Skeletal muscle satellite cell (primary cell): Measurements from ENCODE around the gene HOMER3.
"Not testable (repeated sequence)": the region's sequence is repeated elsewhere in the genome, so short reads cannot be mapped to it uniquely, and the experiment has no call there.

Experiments used
- H3K27me3 ChIP-seq: 2 replicates; pipeline ENCODE4 v1.7.0; 2013; ENCODE audit warnings: low read length; ENCODE audit not compliant: control insufficient read depth, insufficient read depth
- H3K36me3 ChIP-seq: 2 replicates; pipeline ENCODE4 v1.7.0; 2013; ENCODE audit warnings: mild to moderate bottlenecking, control low read depth, low read length; ENCODE audit not compliant: insufficient read depth
- H3K4me1 ChIP-seq: 2 replicates; pipeline ENCODE4 v1.7.0; 2013; ENCODE audit warnings: low read length; ENCODE audit not compliant: control insufficient read depth, insufficient read depth
- H3K4me2 ChIP-seq: 2 replicates; pipeline ENCODE4 v1.7.0; 2013; ENCODE audit warnings: mild to moderate bottlenecking, low read length
- H3K4me3 ChIP-seq: 2 replicates; pipeline ENCODE4 v1.7.0; 2013; ENCODE audit warnings: low read length
- H3K9ac ChIP-seq: 2 replicates; pipeline ENCODE4 v1.7.0; 2013; ENCODE audit warnings: mild to moderate bottlenecking, low read depth, low read length, moderate library complexity
- H3K9me3 ChIP-seq: replicated peaks from 2 replicates; pipeline ENCODE4 v1.7.0; 2013; ENCODE audit warnings: mild to moderate bottlenecking, control low read depth, low read length

Gene HOMER3

DNA sequence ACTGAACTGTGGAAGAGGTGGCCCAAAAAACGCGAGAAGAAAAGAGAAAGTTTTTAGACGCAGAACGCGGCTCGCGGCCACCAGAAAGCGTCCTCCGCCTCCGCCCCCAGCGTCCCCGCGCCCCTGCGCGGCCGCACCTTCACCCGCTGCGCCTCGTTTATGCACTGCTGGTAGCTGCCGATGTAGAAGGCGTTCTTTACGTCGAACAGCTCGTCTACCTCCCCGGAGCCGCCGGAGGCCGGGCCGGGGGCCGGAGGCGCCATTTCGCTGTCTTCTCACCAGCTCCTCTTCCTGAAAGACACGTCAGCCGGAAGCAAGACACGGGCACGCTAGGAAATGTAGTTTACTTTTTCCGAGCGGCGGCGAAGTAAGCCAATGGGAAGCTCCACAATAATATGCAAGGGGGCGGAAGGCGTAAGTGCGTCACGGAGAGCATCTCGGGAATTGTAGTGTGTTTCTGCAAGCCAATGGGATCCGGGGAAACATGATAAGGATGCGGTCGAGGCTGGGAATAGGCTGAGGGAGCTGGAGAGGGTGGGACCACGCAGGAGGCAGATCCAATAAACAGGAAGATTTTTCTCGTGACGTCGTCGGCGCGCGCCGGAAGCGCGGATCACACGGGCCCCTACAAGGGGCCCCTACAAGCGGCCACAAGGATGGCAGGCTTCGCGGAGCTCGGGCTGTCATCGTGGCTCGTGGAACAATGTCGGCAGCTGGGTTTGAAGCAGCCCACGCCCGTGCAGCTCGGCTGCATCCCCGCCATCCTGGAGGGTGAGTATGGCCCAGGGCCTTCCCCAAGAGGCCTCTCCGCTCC lies 21.7 kb downstream of the HOMER3 start, which contains the start of the genes COPE and DDX49:
COPE (minus strand) TSS at position 302 of the 814 bp plus-strand sequence; CDS start at position 263, 39 bp downstream.
DDX49 (plus strand) TSS at position 630 of the 814 bp plus-strand sequence; CDS start at position 657, 27 bp downstream.
- Histone ChIP-seq H3K9ac (peak within 1 kb of the TSS; percentile 96), H3K4me1 (peaks cover 16% of the 10 kb centered on the region), H3K9me3 (no peaks in the 10 kb centered on the region), H3K4me2 (peak within 1 kb of the TSS; percentile 94), H3K27me3 (no peaks in the 10 kb centered on the region), H3K36me3 (peaks cover 32% of the 10 kb centered on the region), H3K4me3 (peak within 1 kb of the TSS; percentile 89)

DNA sequence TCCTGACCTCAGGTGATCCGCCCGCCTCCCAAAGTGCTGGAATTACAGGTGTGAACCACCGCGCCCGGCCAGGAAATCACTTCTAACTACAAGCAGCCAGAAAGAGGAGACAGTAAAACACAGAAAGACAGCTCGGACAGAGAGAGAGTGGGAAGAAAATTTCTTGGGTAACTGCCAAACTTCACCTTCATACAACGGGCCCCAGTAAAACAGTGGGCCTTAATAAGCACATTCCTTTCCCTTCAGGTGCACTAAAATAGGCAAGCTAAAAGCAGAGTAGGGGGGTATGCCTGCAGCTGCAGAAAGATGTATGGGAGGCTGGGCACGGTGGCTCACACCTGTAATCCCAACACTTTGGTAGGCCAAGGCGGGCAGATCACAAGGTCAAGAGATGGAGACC lies 23.4 kb downstream of the HOMER3 start:
- H3K9me3 ChIP-seq, H3K27me3 ChIP-seq, H3K9ac ChIP-seq: not testable (repeated sequence)
- peaks cover 16% of the 10 kb centered on the region for H3K4me1 ChIP-seq
- peaks cover 31% of the 10 kb centered on the region for H3K36me3 ChIP-seq
- peak overlapping the region; percentile 89 for H3K4me3 ChIP-seq
- peak overlapping the region; percentile 92 for H3K4me2 ChIP-seq

GRCh38 chr19:18915639-18916038 lies 25.4 kb downstream of the HOMER3 start:
- Histone ChIP-seq H3K9me3 (no peaks in the 10 kb centered on the region), H3K4me2 (no peak overlapping the region), H3K36me3 (peaks cover 26% of the 10 kb centered on the region), H3K9ac (no peak overlapping the region), H3K27me3 (no peaks in the 10 kb centered on the region), H3K4me1 (peaks cover 15% of the 10 kb centered on the region), H3K4me3 (no peak overlapping the region)

GRCh38 chr19:18913466-18913865 lies 27.6 kb downstream of the HOMER3 start:
- Histone ChIP-seq H3K9ac (no peak overlapping the region), H3K4me3 (no peak overlapping the region), H3K36me3 (peaks cover 39% of the 10 kb centered on the region), H3K27me3 (no peaks in the 10 kb centered on the region), H3K4me1 (peaks cover 10% of the 10 kb centered on the region), H3K4me2 (no peak overlapping the region), H3K9me3 (no peaks in the 10 kb centered on the region)

DNA sequence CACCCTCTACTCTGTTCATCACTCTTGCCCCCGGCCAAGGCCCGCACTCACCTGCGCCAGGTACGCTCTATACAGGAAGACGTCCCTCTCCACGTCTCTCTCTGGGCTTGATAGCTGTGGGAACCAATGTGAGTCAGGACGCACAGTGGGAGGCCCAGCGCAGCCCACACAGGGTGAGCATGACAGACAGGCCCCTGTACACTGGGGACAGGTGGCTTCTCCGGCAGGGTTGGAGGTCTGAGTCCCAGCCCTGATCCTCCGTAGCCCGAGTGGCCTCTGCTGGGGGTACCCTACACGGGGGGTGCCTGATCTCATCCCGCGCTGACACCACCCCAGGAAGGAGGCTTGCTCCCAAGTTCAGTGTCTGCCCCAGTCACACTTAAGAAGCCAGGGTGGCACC lies 28.1 kb downstream of the HOMER3 start:
- Histone ChIP-seq H3K9ac (no peak overlapping the region), H3K27me3 (no peaks in the 10 kb centered on the region), H3K36me3 (peaks cover 43% of the 10 kb centered on the region), H3K4me2 (no peak overlapping the region), H3K4me3 (no peak overlapping the region), H3K9me3 (no peaks in the 10 kb centered on the region), H3K4me1 (peaks cover 6% of the 10 kb centered on the region)

- H3K9ac ChIP-seq: no peak overlapping the region
- peaks cover 52% of the 10 kb centered on the region for H3K36me3 ChIP-seq
- H3K27me3 ChIP-seq: no peaks in the 10 kb centered on the region
- H3K4me2 ChIP-seq: no peak overlapping the region
- no peaks in the 10 kb centered on the region for H3K9me3 ChIP-seq
- H3K4me1 ChIP-seq: no peaks in the 10 kb centered on the region
- no peak overlapping the region for H3K4me3 ChIP-seq
These were observed 30.1 kb downstream of the HOMER3 start for GRCh38 chr19:18910801-18911436.

GRCh38 chr19:18910010-18910409 lies 31.0 kb downstream of the HOMER3 start:
- H3K36me3 ChIP-seq: peaks cover 50% of the 10 kb centered on the region
- no peak overlapping the region for H3K4me2 ChIP-seq
- no peaks in the 10 kb centered on the region for H3K9me3 ChIP-seq
- H3K9ac ChIP-seq: no peak overlapping the region
- no peaks in the 10 kb centered on the region for H3K4me1 ChIP-seq
- no peak overlapping the region for H3K4me3 ChIP-seq
- no peaks in the 10 kb centered on the region for H3K27me3 ChIP-seq

GRCh38 chr19:18908917-18909619 lies 31.9 kb downstream of the HOMER3 start:
- no peaks in the 10 kb centered on the region for H3K9me3 ChIP-seq
- no peak overlapping the region for H3K4me3 ChIP-seq
- peaks cover 54% of the 10 kb centered on the region for H3K36me3 ChIP-seq
- no peaks in the 10 kb centered on the region for H3K27me3 ChIP-seq
- no peak overlapping the region for H3K4me2 ChIP-seq
- no peaks in the 10 kb centered on the region for H3K4me1 ChIP-seq
- H3K9ac ChIP-seq: no peak overlapping the region

GRCh38 chr19:18906605-18907519 lies 34.2 kb downstream of the HOMER3 start:
- Histone ChIP-seq H3K36me3 (peaks cover 48% of the 10 kb centered on the region), H3K4me2 (no peak overlapping the region), H3K9ac (no peak overlapping the region), H3K4me1 (no peaks in the 10 kb centered on the region), H3K27me3 (no peaks in the 10 kb centered on the region), H3K4me3 (no peak overlapping the region), H3K9me3 (no peaks in the 10 kb centered on the region)

- Histone ChIP-seq H3K9me3 (no peaks in the 10 kb centered on the region), H3K4me2 (no peak overlapping the region), H3K4me1 (no peaks in the 10 kb centered on the region), H3K9ac (no peak overlapping the region), H3K4me3 (no peak overlapping the region), H3K36me3 (peaks cover 44% of the 10 kb centered on the region), H3K27me3 (no peaks in the 10 kb centered on the region)
These were observed 35.3 kb downstream of the HOMER3 start for GRCh38 chr19:18905513-18906236.
